Cardiac muscle cell (in vitro differentiated cells and primary cell): Measurements from ENCODE around the gene HCRT. TPM values are rescaled to one million over a fixed set of nuclear protein-coding genes. Genes with fewer than 3 reads are reported as not detected.

Experiments
- DNase-seq, 2 donors: peaks; one replicate each; pipeline versions ENCODE4 v3.0.0 to v3.0.0-alpha.2; 2010 to 2017; ENCODE audit warnings: low read depth in 1 of 2, low spot score in 1 of 2
- H3K27ac ChIP-seq: fragments of 200-600 bp; sonication (generic); 2 replicates; pipeline ENCODE4 v1.5.1; 2016
- H3K27me3 ChIP-seq: fragments of 200-600 bp; sonication (generic); 2 replicates; pipeline ENCODE4 v1.6.0; 2016; ENCODE audit warnings: control low read depth
- H3K36me3 ChIP-seq: fragments of 200-600 bp; sonication (generic); 2 replicates; pipeline ENCODE4 v1.5.1; 2016; ENCODE audit warnings: control low read depth
- H3K4me1 ChIP-seq: fragments of 200-600 bp; sonication (generic); 2 replicates; pipeline ENCODE4 v1.8.1; 2017; ENCODE audit warnings: low read depth, mild to moderate bottlenecking, mixed run types
- H3K4me3 ChIP-seq: fragments of 200-600 bp; sonication (generic); 2 replicates; pipeline ENCODE4 v1.5.1; 2016; ENCODE audit warnings: mild to moderate bottlenecking
- H3K9me3 ChIP-seq: fragments of 200-600 bp; sonication (generic); 2 replicates; pipeline ENCODE4 v1.5.1; 2017; ENCODE audit warnings: low read depth, mild to moderate bottlenecking, control low read depth
- polyA plus RNA-seq: library from polyadenylated mRNA; unstranded; fragments of >200 nt; fragmentation: Nextera tagmentation; extraction: Ambion mirVana; gene quantifications from 2 replicates; pipeline ENCODE4 v1.2.1, GENCODE V29; 2016
- total RNA-seq: library from RNA; depleted of rRNA; stranded (reverse); fragments of >200 nt; gene quantifications from 2 replicates; pipeline ENCODE4 v1.2.3, GENCODE V29; 2016
- TF ChIP-seq, protein P1 (sequence below): IDR thresholded peaks from 2 replicates; pipeline ENCODE4 v1.5.1; 2012; ENCODE audit warnings: low read depth, mild to moderate bottlenecking, low read length

The HCRT gene
- total and polyA plus RNA-seq, 2 experiments from 2014 or later, result 1.3 TPM; not detected in 1

- Histone ChIP-seq H3K4me1 (peaks cover 10% of the 10 kb centered on the region), H3K4me3 (no peak overlapping the region), H3K27ac (no peak overlapping the region), H3K36me3 (no peaks in the 10 kb centered on the region), H3K27me3 (peaks cover 56% of the 10 kb centered on the region), H3K9me3 (no peaks in the 10 kb centered on the region)
- DNase-seq, result no peak
- TF ChIP-seq, protein P1, sequence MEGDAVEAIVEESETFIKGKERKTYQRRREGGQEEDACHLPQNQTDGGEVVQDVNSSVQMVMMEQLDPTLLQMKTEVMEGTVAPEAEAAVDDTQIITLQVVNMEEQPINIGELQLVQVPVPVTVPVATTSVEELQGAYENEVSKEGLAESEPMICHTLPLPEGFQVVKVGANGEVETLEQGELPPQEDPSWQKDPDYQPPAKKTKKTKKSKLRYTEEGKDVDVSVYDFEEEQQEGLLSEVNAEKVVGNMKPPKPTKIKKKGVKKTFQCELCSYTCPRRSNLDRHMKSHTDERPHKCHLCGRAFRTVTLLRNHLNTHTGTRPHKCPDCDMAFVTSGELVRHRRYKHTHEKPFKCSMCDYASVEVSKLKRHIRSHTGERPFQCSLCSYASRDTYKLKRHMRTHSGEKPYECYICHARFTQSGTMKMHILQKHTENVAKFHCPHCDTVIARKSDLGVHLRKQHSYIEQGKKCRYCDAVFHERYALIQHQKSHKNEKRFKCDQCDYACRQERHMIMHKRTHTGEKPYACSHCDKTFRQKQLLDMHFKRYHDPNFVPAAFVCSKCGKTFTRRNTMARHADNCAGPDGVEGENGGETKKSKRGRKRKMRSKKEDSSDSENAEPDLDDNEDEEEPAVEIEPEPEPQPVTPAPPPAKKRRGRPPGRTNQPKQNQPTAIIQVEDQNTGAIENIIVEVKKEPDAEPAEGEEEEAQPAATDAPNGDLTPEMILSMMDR, result no peak
Observed at GRCh38 chr17:42179335-42179734, 5.9 kb downstream of the HCRT start.

- Histone ChIP-seq H3K36me3 (no peaks in the 10 kb centered on the region), H3K27me3 (peaks cover 56% of the 10 kb centered on the region), H3K4me3 (no peak overlapping the region), H3K9me3 (no peaks in the 10 kb centered on the region), H3K4me1 (peaks cover 9% of the 10 kb centered on the region), H3K27ac (no peak overlapping the region)
- TF ChIP-seq, protein P1, result no peak
- DNase-seq, result no peak
Observed at GRCh38 chr17:42178817-42179216, 6.4 kb downstream of the HCRT start.

- H3K36me3 ChIP-seq, result no peaks in the 10 kb centered on the region
- H3K27ac ChIP-seq, result no peak overlapping the region
- H3K4me3 ChIP-seq, result no peak overlapping the region
- H3K27me3 ChIP-seq, result peaks cover 44% of the 10 kb centered on the region
- H3K4me1 ChIP-seq, result peaks cover 5% of the 10 kb centered on the region
- no peak for DNase-seq
- TF ChIP-seq, protein P1, result no peak
- H3K9me3 ChIP-seq, result no peaks in the 10 kb centered on the region
Observed at GRCh38 chr17:42177684-42178083, 7.6 kb downstream of the HCRT start.

DNA sequence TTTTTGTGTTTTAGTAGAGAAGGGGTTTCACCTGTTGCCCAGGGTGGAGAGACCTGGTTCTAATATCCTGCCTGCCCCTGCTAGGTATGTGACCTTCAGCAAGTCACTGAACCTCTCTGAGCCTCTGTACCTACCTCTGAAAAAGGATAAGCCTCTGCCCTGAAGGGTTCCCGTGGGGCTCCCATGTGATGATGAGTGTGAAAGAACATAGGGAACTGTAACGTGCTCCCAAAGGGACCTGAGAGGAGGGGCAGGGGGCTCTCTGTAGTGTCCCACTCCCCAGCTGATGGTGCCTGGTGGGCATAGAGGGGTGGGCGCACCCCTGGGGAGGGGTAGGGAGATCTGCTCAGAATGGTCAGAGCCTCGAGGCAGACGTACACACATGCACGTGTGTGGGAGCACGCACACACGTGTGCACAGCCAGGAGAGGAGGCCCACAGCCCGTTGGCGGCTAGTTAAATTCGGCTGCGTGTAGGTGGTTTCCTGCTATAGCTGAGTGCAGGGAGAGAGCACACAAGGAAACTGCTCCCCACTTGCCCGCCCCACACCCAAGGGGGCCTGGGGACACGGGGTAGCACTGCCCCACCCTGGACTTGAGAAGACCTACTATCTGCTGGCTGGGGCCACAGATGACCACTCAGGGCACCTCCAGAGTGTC lies 11.0 kb downstream of the HCRT start:
- TF ChIP-seq, protein P1, result no peak
- H3K36me3 ChIP-seq, result no peaks in the 10 kb centered on the region
- no peaks in the 10 kb centered on the region for H3K9me3 ChIP-seq
- H3K27me3 ChIP-seq, result peaks cover 12% of the 10 kb centered on the region
- no peaks in the 10 kb centered on the region for H3K4me1 ChIP-seq
- no peak overlapping the region for H3K4me3 ChIP-seq
- DNase-seq, result no peak
- H3K27ac ChIP-seq, result no peak overlapping the region

- Histone ChIP-seq H3K27ac (no peak overlapping the region), H3K9me3 (no peaks in the 10 kb centered on the region), H3K27me3 (no peaks in the 10 kb centered on the region), H3K36me3 (no peaks in the 10 kb centered on the region), H3K4me3 (no peak overlapping the region), H3K4me1 (no peaks in the 10 kb centered on the region)
- TF ChIP-seq, protein P1, result no peak
- no peak for DNase-seq
Observed at GRCh38 chr17:42171831-42172230, 13.4 kb downstream of the HCRT start.
